PFSK-1 (cell line): Measurements from ENCODE around the gene NCAPH2.

Experiments
- FOXP2 ChIP-seq: optimal IDR thresholded peaks from 2 replicates; pipeline ENCODE3; 2011; ENCODE audit warnings: borderline replicate concordance, control low read depth, inconsistent platforms; ENCODE audit not compliant: insufficient read depth; ENCODE audit errors: extremely low read length, extremely low read depth
- POLR2AphosphoS5 ChIP-seq: IDR thresholded peaks from 2 replicates; pipeline ENCODE4 v1.6.1; 2012; ENCODE audit warnings: low read depth, mild to moderate bottlenecking, control low read depth, low read length, moderate library complexity
- REST ChIP-seq, 2 experiments: IDR thresholded peaks; 2 replicates each; pipeline versions ENCODE4 v1.6.1 to v1.8.0; 2011 to 2012; ENCODE audit warnings: low read depth in 2 of 2, low read length in 2 of 2, control low read depth in 1 of 2, inconsistent platforms in 1 of 2, mild to moderate bottlenecking in 1 of 2, moderate library complexity in 1 of 2; ENCODE audit not compliant: insufficient read depth in 1 of 2
- SIN3A ChIP-seq: IDR thresholded peaks from 2 replicates; pipeline ENCODE4 v1.6.1; 2012; ENCODE audit warnings: mild to moderate bottlenecking, low read length, moderate library complexity, borderline replicate concordance; ENCODE audit not compliant: insufficient read depth
- TAF1 ChIP-seq: IDR thresholded peaks from 2 replicates; pipeline ENCODE4 v1.6.1; 2012; ENCODE audit warnings: low read length, control low read depth, borderline replicate concordance; ENCODE audit not compliant: insufficient read depth

NCAPH2 gene

GRCh38 chr22:50556703-50557102, 48.7 kb downstream of the NCAPH2 start:
- no peak for TF ChIP-seq POLR2AphosphoS5
- no peak for TF ChIP-seq SIN3A
- TF ChIP-seq TAF1 = no peak
- no peak for TF ChIP-seq FOXP2
- no peak for TF ChIP-seq REST (IDR thresholded peaks at IDR 0.05; ENCODE audit: insufficient read depth in 1 of 2, low read depth in 2 of 2, low read length in 2 of 2)

GRCh38 chr22:50560034-50560433, 52.0 kb downstream of the NCAPH2 start:
- TF ChIP-seq SIN3A = no peak
- no peak for TF ChIP-seq REST (IDR thresholded peaks at IDR 0.05; ENCODE audit: insufficient read depth in 1 of 2, low read depth in 2 of 2, low read length in 2 of 2)
- no peak for TF ChIP-seq TAF1
- no peak for TF ChIP-seq POLR2AphosphoS5
- no peak for TF ChIP-seq FOXP2

DNA sequence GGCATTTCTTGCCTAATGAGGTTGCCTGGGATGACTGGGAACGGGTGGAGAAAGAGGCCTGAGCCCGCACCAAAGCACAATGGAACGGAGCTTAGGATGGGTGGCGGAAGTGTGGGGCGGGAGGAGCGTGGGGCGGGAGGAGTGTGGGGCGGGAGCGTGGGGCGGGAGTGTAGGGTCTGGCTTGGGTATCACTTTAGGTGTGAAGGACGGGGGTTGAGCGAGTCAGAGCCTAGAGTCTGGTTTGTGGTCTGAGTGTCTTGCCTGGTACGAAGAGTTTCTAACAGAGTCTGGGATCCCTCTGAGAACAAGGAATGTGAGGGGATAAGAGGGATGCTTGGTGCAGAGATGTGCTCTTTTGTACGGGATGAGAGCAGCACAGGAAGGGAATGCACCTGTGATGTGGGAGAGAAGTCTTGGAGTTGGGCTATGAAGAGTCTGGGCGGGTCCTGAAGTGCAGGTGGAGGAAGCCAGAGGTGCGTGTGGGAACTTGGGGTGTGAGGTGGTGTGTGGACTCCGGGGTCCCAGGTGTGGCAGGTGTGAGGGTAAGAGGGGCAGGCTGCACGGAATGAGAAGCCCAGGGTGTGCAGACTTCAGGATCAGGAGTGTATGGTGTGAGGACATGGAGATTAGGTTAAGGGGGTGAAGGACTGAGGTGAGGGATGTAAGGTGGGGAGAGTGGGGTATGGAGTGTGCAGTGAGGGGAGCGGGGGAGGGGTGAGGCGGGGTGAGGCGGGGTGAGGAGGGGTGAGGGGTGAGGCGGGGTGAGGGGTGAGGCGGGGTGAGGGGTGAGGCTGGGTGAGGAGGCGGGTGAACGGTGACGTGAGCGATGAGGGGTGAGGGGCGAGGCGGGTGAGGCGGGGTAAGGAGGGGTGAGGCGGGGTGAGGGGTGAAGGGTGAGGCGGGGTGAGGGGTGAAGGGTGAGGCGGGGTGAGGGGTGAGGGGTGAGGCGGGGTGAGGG, 53.7 kb downstream of the NCAPH2 start:
- TF ChIP-seq REST (IDR thresholded peaks at IDR 0.05; ENCODE audit: insufficient read depth in 1 of 2, low read depth in 2 of 2, low read length in 2 of 2) = no peak
- TF ChIP-seq POLR2AphosphoS5 = no peak
- no peak for TF ChIP-seq TAF1
- no peak for TF ChIP-seq FOXP2
- TF ChIP-seq SIN3A = no peak

- TF ChIP-seq REST (IDR thresholded peaks at IDR 0.05; ENCODE audit: insufficient read depth in 1 of 2, low read depth in 2 of 2, low read length in 2 of 2) = 0 out of 4 replicates have a peak, but pooled peaks of 1 of the 2 experiments have one; percentile 8
- TF ChIP-seq TAF1 = no peak
- TF ChIP-seq POLR2AphosphoS5 = peak; percentile 49; the same call in 1 of the 2 replicates
- TF ChIP-seq SIN3A = no peak
- TF ChIP-seq FOXP2 = peak; percentile 38
Measured at GRCh38 chr22:50562523-50563412, 54.7 kb downstream of the NCAPH2 start, which contains the start of gene SYCE3. Gene SYCE3 (minus strand): TSS chr22:50562919. CDS start chr22:50556405, 6,514 bp downstream.
